H9 (cell line): ENCODE data around the gene MEF2A. TPM values are rescaled to one million over a fixed set of nuclear protein-coding genes. Genes with fewer than 3 reads are reported as not detected.

Experiments
- DNase-seq: peaks from one replicate; pipeline ENCODE4 v3.0.0-alpha.2; 2017
- H2AFZ ChIP-seq: one replicate; pipeline ENCODE4 v1.6.1; 2013; ENCODE audit warnings: mild to moderate bottlenecking, low read length, control low read depth, moderate library complexity
- H2AK5ac ChIP-seq: 2 replicates; pipeline ENCODE4 v1.6.1; 2013; ENCODE audit warnings: low read length, control low read depth, mixed read lengths; ENCODE audit not compliant: insufficient read length
- H2BK120ac ChIP-seq: one replicate; pipeline ENCODE4 v1.6.1; 2013; ENCODE audit warnings: low read depth, mild to moderate bottlenecking, low read length, control low read depth, inconsistent platforms; ENCODE audit not compliant: poor library complexity, severe bottlenecking
- H2BK12ac ChIP-seq: 2 replicates; pipeline ENCODE4 v1.6.1; 2013; ENCODE audit warnings: low read length, control low read depth, mixed read lengths, low read depth; ENCODE audit not compliant: insufficient read length
- H2BK15ac ChIP-seq: 2 replicates; pipeline ENCODE4 v1.6.1; 2013; ENCODE audit warnings: low read depth, low read length, control low read depth
- H2BK20ac ChIP-seq: one replicate; pipeline ENCODE4 v1.6.1; 2013; ENCODE audit warnings: low read depth, mild to moderate bottlenecking, low read length, control low read depth, inconsistent platforms; ENCODE audit not compliant: poor library complexity, severe bottlenecking
- H2BK5ac ChIP-seq: 2 replicates; pipeline ENCODE4 v1.6.1; 2013; ENCODE audit warnings: low read length, control low read depth, mixed read lengths; ENCODE audit not compliant: insufficient read length
- H3K14ac ChIP-seq: 2 replicates; pipeline ENCODE4 v1.6.1; 2013; ENCODE audit warnings: low read length, control low read depth; ENCODE audit not compliant: insufficient read depth
- H3K18ac ChIP-seq: 2 replicates; pipeline ENCODE4 v1.6.1; 2013; ENCODE audit warnings: low read depth, mild to moderate bottlenecking, mixed read lengths, low read length, control low read depth; ENCODE audit not compliant: insufficient read length
- H3K23ac ChIP-seq: 2 replicates; pipeline ENCODE4 v1.6.1; 2013; ENCODE audit warnings: low read length, control low read depth, mixed read lengths, low read depth; ENCODE audit not compliant: insufficient read length
- H3K23me2 ChIP-seq: 2 replicates; pipeline ENCODE4 v1.6.1; 2013; ENCODE audit warnings: low read depth, mild to moderate bottlenecking, mixed read lengths, low read length, control low read depth; ENCODE audit not compliant: insufficient read length, poor library complexity, severe bottlenecking
- H3K27ac ChIP-seq: 2 replicates; pipeline ENCODE4 v1.5.1; 2013; ENCODE audit warnings: low read length, control low read depth, mixed read lengths, low read depth; ENCODE audit not compliant: insufficient read length
- H3K27me3 ChIP-seq: 2 replicates; pipeline ENCODE4 v1.6.1; 2013; ENCODE audit warnings: low read length, control low read depth, inconsistent platforms; ENCODE audit not compliant: insufficient read depth
- H3K4ac ChIP-seq: 2 replicates; pipeline ENCODE4 v1.6.1; 2013; ENCODE audit warnings: low read depth, mild to moderate bottlenecking, control low read depth, inconsistent platforms, low read length, moderate library complexity
- H3K4me1 ChIP-seq: 2 replicates; pipeline ENCODE4 v1.6.1; 2013; ENCODE audit warnings: low read length, control low read depth, inconsistent platforms; ENCODE audit not compliant: insufficient read depth
- H3K4me2 ChIP-seq: 2 replicates; pipeline ENCODE4 v1.6.1; 2013; ENCODE audit warnings: low read length, control low read depth, mixed read lengths; ENCODE audit not compliant: insufficient read length, insufficient read depth
- H3K56ac ChIP-seq: 2 replicates; pipeline ENCODE4 v1.6.1; 2013; ENCODE audit warnings: low read depth, mild to moderate bottlenecking, mixed read lengths, low read length, control low read depth; ENCODE audit not compliant: insufficient read length
- H3K79me1 ChIP-seq: 2 replicates; pipeline ENCODE4 v1.6.1; 2013; ENCODE audit warnings: low read depth, mild to moderate bottlenecking, moderate library complexity, low read length, control low read depth, inconsistent platforms; ENCODE audit not compliant: insufficient read depth, poor library complexity, severe bottlenecking
- H3K79me2 ChIP-seq: 2 replicates; pipeline ENCODE4 v1.6.1; 2013; ENCODE audit warnings: low read length, control low read depth, inconsistent platforms; ENCODE audit not compliant: insufficient read depth
- H3K9ac ChIP-seq: 2 replicates; pipeline ENCODE4 v1.6.1; 2013; ENCODE audit warnings: low read length, control low read depth, mixed read lengths; ENCODE audit not compliant: insufficient read length; ENCODE audit errors: extremely low read depth
- H3K9me3 ChIP-seq: one replicate; pipeline ENCODE4 v1.6.1; 2013; ENCODE audit warnings: low read depth, low read length, inconsistent platforms; ENCODE audit not compliant: control insufficient read depth
- H3T11ph ChIP-seq: one replicate; pipeline ENCODE4 v1.6.1; 2013; ENCODE audit warnings: mild to moderate bottlenecking, low read length, control low read depth, inconsistent platforms
- H4K20me1 ChIP-seq: one replicate; pipeline ENCODE4 v1.6.1; 2013; ENCODE audit not compliant: control insufficient read depth, insufficient read length, insufficient read depth
- H4K5ac ChIP-seq: 2 replicates; pipeline ENCODE4 v1.6.1; 2013; ENCODE audit warnings: low read depth, mild to moderate bottlenecking, mixed read lengths, low read length, control low read depth; ENCODE audit not compliant: insufficient read length
- H4K8ac ChIP-seq: replicated peaks from 2 replicates; pipeline ENCODE4 v1.6.1; 2013; ENCODE audit warnings: low read length, control low read depth, mixed read lengths, low read depth; ENCODE audit not compliant: insufficient read length
- H4K91ac ChIP-seq: 2 replicates; pipeline ENCODE4 v1.6.1; 2013; ENCODE audit warnings: low read depth, mild to moderate bottlenecking, moderate library complexity, mixed read lengths, low read length, control low read depth; ENCODE audit not compliant: insufficient read length
- H3K27ac Mint-ChIP-seq, 3 experiments: 2 replicates in 2 of 3; 3 replicates in 1 of 3; pipeline ENCODE4 v1.8.0; 2020 to 2021; ENCODE audit warnings: mixed read lengths in 3 of 3, mild to moderate bottlenecking in 1 of 3, moderate library complexity in 1 of 3
- H3K27me3 Mint-ChIP-seq: 2 replicates; pipeline ENCODE4 v1.8.0; 2021; ENCODE audit warnings: low read depth, mild to moderate bottlenecking, moderate library complexity, mixed read lengths
- H3K36me3 Mint-ChIP-seq, 3 experiments: 2 replicates in 2 of 3; 3 replicates in 1 of 3; pipeline ENCODE4 v1.8.0; 2020 to 2021; ENCODE audit warnings: low read depth in 3 of 3, mixed read lengths in 3 of 3; ENCODE audit not compliant: insufficient read depth in 1 of 3
- H3K4me1 Mint-ChIP-seq, 2 experiments: 2 replicates each; pipeline ENCODE4 v1.8.0; 2020; ENCODE audit warnings: mixed read lengths in 2 of 2
- H3K4me3 Mint-ChIP-seq, 2 experiments: 2 replicates in 1 of 2; 3 replicates in 1 of 2; pipeline ENCODE4 v1.8.0; 2020 to 2021; ENCODE audit warnings: mild to moderate bottlenecking in 2 of 2, mixed read lengths in 2 of 2, moderate library complexity in 1 of 2
- H3K9me3 Mint-ChIP-seq, 2 experiments: 2 replicates in 1 of 2; 3 replicates in 1 of 2; pipeline ENCODE4 v1.8.0; 2020; ENCODE audit warnings: mild to moderate bottlenecking in 2 of 2, mixed read lengths in 2 of 2, moderate library complexity in 1 of 2
- CTCF ChIP-seq: fragments of 200-600 bp; sonication (generic); conservative IDR thresholded peaks from 3 replicates; pipeline ENCODE4 v1.8.0; 2021; ENCODE audit warnings: antibody characterized with exemption, mild to moderate bottlenecking
- WGBS: extraction: QIAGEN DNeasy Blood & Tissue Kit; methylation state at CpG from one replicate; pipeline ENCODE4 v1.1.7; 2013; ENCODE audit warnings: missing lambda C conversion rate, low lambda C conversion rate, mixed read lengths; ENCODE audit not compliant: insufficient read length; ENCODE audit errors: extremely low coverage; 5-methylcytosine and 5-hydroxymethylcytosine counted together
- total RNA-seq: library from RNA; stranded (reverse); gene quantifications from 2 replicates; pipeline ENCODE4 v1.2.1, GENCODE V29; 2021

The MEF2A gene
- total RNA-seq, 1 experiment from 2014 or later: 20.7 TPM

DNA sequence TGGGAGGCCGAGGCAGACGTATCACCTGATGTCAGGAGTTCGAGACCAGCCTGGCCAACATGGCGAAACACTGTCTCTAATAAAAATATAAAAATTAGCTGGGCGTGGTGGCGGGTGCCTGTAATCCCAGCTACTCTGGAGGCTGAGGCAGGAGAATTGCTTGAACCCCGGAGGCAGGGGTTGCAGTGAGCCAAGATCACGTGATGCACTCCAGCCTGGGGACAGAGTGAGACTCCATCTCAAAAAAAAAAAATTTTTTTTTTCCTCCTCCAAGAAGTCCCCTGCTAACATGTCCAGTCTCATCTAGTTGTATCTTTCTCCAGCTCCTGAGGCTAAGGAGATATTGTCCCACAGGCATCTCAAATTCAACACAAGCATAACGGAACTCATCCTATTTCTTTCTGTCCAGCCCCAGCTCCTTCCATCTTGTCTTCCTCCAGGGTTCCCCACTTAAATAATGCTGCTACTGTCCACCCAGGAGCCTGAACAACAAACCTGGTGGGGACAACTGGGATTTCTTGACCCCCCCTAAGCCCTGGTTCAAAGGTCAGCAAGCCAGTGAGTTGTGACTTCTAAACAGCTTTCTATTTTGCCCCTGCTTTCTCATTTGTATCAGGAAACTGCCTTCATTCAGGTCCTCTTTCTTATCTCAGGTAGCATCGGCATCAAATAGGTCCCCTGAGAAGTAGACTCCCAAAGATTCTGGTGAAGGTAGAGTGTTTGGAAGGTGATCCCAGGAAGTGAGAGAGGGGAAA is 4.1 kb upstream of the MEF2A start:
- Histone ChIP-seq H2AFZ (no peak overlapping the region), H4K20me1 (no peaks in the 10 kb centered on the region), H4K5ac (no peak overlapping the region), H3K18ac (no peak overlapping the region), H3K9me3 (no peaks in the 10 kb centered on the region), H3K4ac (no peak overlapping the region), H3K79me2 (0 out of 2 replicates have a peak, but pooled peaks cover 1% of the 10 kb centered on the region), H3K23ac (no peak overlapping the region), H2BK5ac (no peak overlapping the region), H2BK20ac (no peak overlapping the region), H3K23me2 (peaks cover 3% of the 10 kb centered on the region), H4K8ac (no peak overlapping the region), H3K14ac (no peak overlapping the region), H3K27me3 (no peaks in the 10 kb centered on the region), H2AK5ac (no peak overlapping the region), H3K79me1 (no peaks in the 10 kb centered on the region), H3K9ac (no peak overlapping the region), H2BK12ac (no peak overlapping the region), H3K56ac (no peak overlapping the region), H2BK120ac (no peak overlapping the region), H3T11ph (no peak overlapping the region), H2BK15ac (no peak overlapping the region), H3K27ac (no peak overlapping the region), H4K91ac (no peak overlapping the region), H3K4me2 (no peak overlapping the region), H3K4me1 (peaks cover 5% of the 10 kb centered on the region)
- Mint-ChIP-seq H3K4me1 (peaks cover 16 to 24% of the 10 kb centered on the region in 2 experiments), H3K27me3 (peaks cover 3% of the 10 kb centered on the region), H3K27ac (0 out of 7 replicates have a peak overlapping the region, but pooled peaks of 1 of the 3 experiments have one; percentile 15), H3K36me3 (no peaks in the 10 kb centered on the region; a peak in 1 of 7 replicates), H3K9me3 (no peaks in the 10 kb centered on the region), H3K4me3 (no peak overlapping the region)
- WGBS: no CpG with 5 or more reads among the region's 10 CpGs
- no peak for TF ChIP-seq CTCF
- no peak for DNase-seq
